Natural killer cell (primary cell): ENCODE data around the gene DAPK1. TPM values are rescaled to one million over a fixed set of nuclear protein-coding genes. Genes with fewer than 3 reads are reported as not detected.

Experiments used
- ATAC-seq, 3 donors: fragments of 150-1000 bp in 2 of 3; fragments of 200-7000 bp in 1 of 3; cut with Tn5 transposase; 1 replicate in 1 of 3; 2 replicates in 2 of 3; pipeline ENCODE4 v1.10.0; 2021; ENCODE audit warnings: mild to moderate bottlenecking in 2 of 3, moderate library complexity in 2 of 3
- DNase-seq, 2 donors: peaks; one replicate each; pipeline versions ENCODE4 v3.0.0 to v3.0.0-alpha.2; 2013 to 2021; ENCODE audit warnings: mixed read lengths in 1 of 2
- H3K27ac ChIP-seq: one replicate; pipeline ENCODE4 v1.5.1; 2013; ENCODE audit warnings: mild to moderate bottlenecking, low read length
- H3K27me3 ChIP-seq: one replicate; pipeline ENCODE4 v1.6.1; 2013; ENCODE audit warnings: low read length; ENCODE audit not compliant: control insufficient read depth, insufficient read depth
- H3K36me3 ChIP-seq: one replicate; pipeline ENCODE4 v1.6.1; 2013; ENCODE audit warnings: low read length; ENCODE audit not compliant: control insufficient read depth, insufficient read depth
- H3K4me1 ChIP-seq: one replicate; pipeline ENCODE4 v1.6.1; 2013; ENCODE audit warnings: low read length; ENCODE audit not compliant: control insufficient read depth, insufficient read depth
- H3K4me3 ChIP-seq: one replicate; pipeline ENCODE4 v1.5.1; 2013; ENCODE audit warnings: low read length
- H3K9me3 ChIP-seq: one replicate; pipeline ENCODE4 v1.6.1; 2013; ENCODE audit warnings: low read length; ENCODE audit not compliant: control insufficient read depth, insufficient read depth
- H3K27ac Mint-ChIP-seq, 2 donors: one replicate each; pipeline ENCODE4 v1.8.0; 2022; ENCODE audit warnings: mild to moderate bottlenecking in 2 of 2, mixed read lengths in 2 of 2, moderate library complexity in 1 of 2
- H3K27me3 Mint-ChIP-seq, 2 donors: one replicate each; pipeline ENCODE4 v1.8.0; 2022; ENCODE audit warnings: low read depth in 2 of 2, mixed read lengths in 2 of 2
- H3K36me3 Mint-ChIP-seq: one replicate; pipeline ENCODE4 v1.8.0; 2022; ENCODE audit warnings: mixed read lengths
- H3K4me1 Mint-ChIP-seq, 2 donors: one replicate each; pipeline ENCODE4 v1.8.0; 2022; ENCODE audit warnings: mixed read lengths in 2 of 2
- H3K4me3 Mint-ChIP-seq: one replicate; pipeline ENCODE4 v1.8.0; 2022; ENCODE audit warnings: mild to moderate bottlenecking, moderate library complexity, mixed read lengths
- H3K9me3 Mint-ChIP-seq, 2 donors: one replicate each; pipeline ENCODE4 v1.8.0; 2022; ENCODE audit warnings: mixed read lengths in 2 of 2
- WGBS: methylation state at CpG from one replicate; pipeline ENCODE4 v1.1.7; 2013; ENCODE audit warnings: missing lambda C conversion rate; ENCODE audit not compliant: insufficient coverage; 5-methylcytosine and 5-hydroxymethylcytosine counted together
- intact Hi-C: fragments of 100-400 bp; cut with micrococcal nuclease; formaldehyde crosslinking; loops from one replicate; pipeline ENCODE4 v1.14.2; 2022
- total RNA-seq, 4 donors: library from RNA; stranded (reverse); fragments of 120-200 nt in 1 of 4; gene quantifications; one replicate each; pipeline versions ENCODE4 v1.2.3 to v1.2.4, GENCODE V29; 2013 to 2022
- TF ChIP-seq, protein P1 (sequence below): fragments of 200-600 bp; IDR thresholded peaks from one replicate; pipeline ENCODE4 v1.8.0; 2022; ENCODE audit warnings: antibody characterized with exemption

DAPK1 gene
- total RNA-seq, 3 donors from 2014 or later (not counting 1 experiment from before 2014, with no cell fraction given) = 12.2 to 26.5 (median 22.7) TPM

- no peaks in the 10 kb centered on the region for H3K36me3 Mint-ChIP-seq
- 91% methylated on average over 16 of the region's 18 CpGs for WGBS
- Histone ChIP-seq H3K27ac (no peak overlapping the region), H3K36me3 (no peaks in the 10 kb centered on the region), H3K4me1 (no peaks in the 10 kb centered on the region), H3K27me3 (no peaks in the 10 kb centered on the region), H3K9me3 (peaks cover 4% of the 10 kb centered on the region), H3K4me3 (no peak overlapping the region)
- intact Hi-C loops = no loop called here
- no peak overlapping the region for H3K27ac Mint-ChIP-seq
- no peaks in the 10 kb centered on the region for H3K27me3 Mint-ChIP-seq
- ATAC-seq (no peak), DNase-seq (no peak)
- TF ChIP-seq, protein P1, sequence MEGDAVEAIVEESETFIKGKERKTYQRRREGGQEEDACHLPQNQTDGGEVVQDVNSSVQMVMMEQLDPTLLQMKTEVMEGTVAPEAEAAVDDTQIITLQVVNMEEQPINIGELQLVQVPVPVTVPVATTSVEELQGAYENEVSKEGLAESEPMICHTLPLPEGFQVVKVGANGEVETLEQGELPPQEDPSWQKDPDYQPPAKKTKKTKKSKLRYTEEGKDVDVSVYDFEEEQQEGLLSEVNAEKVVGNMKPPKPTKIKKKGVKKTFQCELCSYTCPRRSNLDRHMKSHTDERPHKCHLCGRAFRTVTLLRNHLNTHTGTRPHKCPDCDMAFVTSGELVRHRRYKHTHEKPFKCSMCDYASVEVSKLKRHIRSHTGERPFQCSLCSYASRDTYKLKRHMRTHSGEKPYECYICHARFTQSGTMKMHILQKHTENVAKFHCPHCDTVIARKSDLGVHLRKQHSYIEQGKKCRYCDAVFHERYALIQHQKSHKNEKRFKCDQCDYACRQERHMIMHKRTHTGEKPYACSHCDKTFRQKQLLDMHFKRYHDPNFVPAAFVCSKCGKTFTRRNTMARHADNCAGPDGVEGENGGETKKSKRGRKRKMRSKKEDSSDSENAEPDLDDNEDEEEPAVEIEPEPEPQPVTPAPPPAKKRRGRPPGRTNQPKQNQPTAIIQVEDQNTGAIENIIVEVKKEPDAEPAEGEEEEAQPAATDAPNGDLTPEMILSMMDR = no peak
- no peaks in the 10 kb centered on the region for H3K4me1 Mint-ChIP-seq
- no peaks in the 10 kb centered on the region for H3K9me3 Mint-ChIP-seq
- no peak overlapping the region for H3K4me3 Mint-ChIP-seq
Measured at GRCh38 chr9:87670572-87671264, 173.1 kb downstream of the DAPK1 start.

DNA sequence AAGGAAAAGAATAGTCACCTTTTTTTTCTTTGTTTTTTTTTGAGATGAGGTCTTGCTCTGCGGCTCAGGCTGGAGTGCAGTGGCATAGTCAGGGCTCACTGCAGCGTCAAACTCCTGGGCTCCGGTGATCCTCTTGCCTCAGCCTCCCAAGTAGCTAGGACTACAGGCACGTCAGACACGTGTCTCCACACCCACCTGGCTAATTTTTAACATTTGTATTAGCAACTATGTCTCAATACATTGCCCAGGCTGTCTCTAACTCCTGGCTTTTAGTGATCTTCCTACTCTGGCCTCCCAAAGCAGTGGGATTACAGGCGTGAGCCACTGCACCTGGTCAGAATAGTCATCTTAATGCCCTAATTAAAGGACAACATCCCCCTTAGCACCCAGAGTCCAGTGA is 173.8 kb downstream of the DAPK1 start:
- H3K4me1 ChIP-seq = no peaks in the 10 kb centered on the region
- intact Hi-C loops = no loop called here
- H3K27me3 ChIP-seq = no peaks in the 10 kb centered on the region
- DNase-seq = no peak
- TF ChIP-seq, protein P1 = no peak
- H3K36me3 Mint-ChIP-seq = no peaks in the 10 kb centered on the region
- no peaks in the 10 kb centered on the region for H3K9me3 Mint-ChIP-seq
- H3K36me3 ChIP-seq = no peaks in the 10 kb centered on the region
- 87% methylated on average over 6 of the region's 6 CpGs for WGBS
- H3K9me3 ChIP-seq = peaks cover 4% of the 10 kb centered on the region
- no peak for ATAC-seq
- no peak overlapping the region for H3K27ac ChIP-seq
- H3K27me3 Mint-ChIP-seq = no peaks in the 10 kb centered on the region
- no peaks in the 10 kb centered on the region for H3K4me1 Mint-ChIP-seq
- no peak overlapping the region for H3K4me3 Mint-ChIP-seq
- no peak overlapping the region for H3K27ac Mint-ChIP-seq
- no peak overlapping the region for H3K4me3 ChIP-seq

DNA sequence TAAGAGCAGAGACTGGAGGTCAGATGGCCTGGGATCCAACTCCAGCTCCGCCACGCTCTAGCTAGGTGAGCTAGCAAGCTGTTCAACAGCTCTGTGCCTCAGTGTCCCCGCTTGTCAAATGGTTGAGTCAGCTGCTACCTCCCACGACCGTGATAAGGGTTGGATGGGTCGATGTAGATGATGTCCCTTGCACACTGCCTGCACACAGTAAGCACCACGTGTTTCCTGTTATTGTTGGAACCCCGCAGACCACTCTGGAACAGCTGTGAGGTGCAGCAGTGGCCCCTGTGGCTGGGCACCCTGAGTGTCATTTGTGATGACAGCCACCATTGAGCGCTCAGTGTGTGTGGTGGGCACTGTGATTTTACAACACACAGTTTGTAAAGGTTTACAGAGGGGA is 174.3 kb downstream of the DAPK1 start:
- intact Hi-C loops = no loop called here
- no peak for ATAC-seq
- WGBS = 86% methylated on average over 9 of the region's 9 CpGs
- DNase-seq = no peak
- Mint-ChIP-seq H3K4me3 (no peak overlapping the region), H3K27ac (no peak overlapping the region), H3K9me3 (no peaks in the 10 kb centered on the region), H3K27me3 (no peaks in the 10 kb centered on the region), H3K36me3 (no peaks in the 10 kb centered on the region), H3K4me1 (no peaks in the 10 kb centered on the region)
- Histone ChIP-seq H3K27me3 (no peaks in the 10 kb centered on the region), H3K27ac (no peak overlapping the region), H3K9me3 (peaks cover 4% of the 10 kb centered on the region), H3K4me1 (no peaks in the 10 kb centered on the region), H3K36me3 (no peaks in the 10 kb centered on the region), H3K4me3 (no peak overlapping the region)
- TF ChIP-seq, protein P1 = no peak

- H3K4me1 ChIP-seq = no peaks in the 10 kb centered on the region
- intact Hi-C loops = no loop called here
- H3K27ac ChIP-seq = no peak overlapping the region
- DNase-seq = no peak
- no peaks in the 10 kb centered on the region for H3K36me3 ChIP-seq
- no peaks in the 10 kb centered on the region for H3K27me3 Mint-ChIP-seq
- no peaks in the 10 kb centered on the region for H3K36me3 Mint-ChIP-seq
- no peak overlapping the region for H3K4me3 ChIP-seq
- H3K9me3 ChIP-seq = no peaks in the 10 kb centered on the region
- no peaks in the 10 kb centered on the region for H3K9me3 Mint-ChIP-seq
- H3K27ac Mint-ChIP-seq = no peak overlapping the region
- TF ChIP-seq, protein P1 = no peak
- no peak overlapping the region for H3K4me3 Mint-ChIP-seq
- H3K4me1 Mint-ChIP-seq = no peaks in the 10 kb centered on the region
- no peak for ATAC-seq
- H3K27me3 ChIP-seq = no peaks in the 10 kb centered on the region
- WGBS = 93% methylated on average over 6 of the region's 8 CpGs
Measured at GRCh38 chr9:87672586-87672985, 174.9 kb downstream of the DAPK1 start.
